ENCODE measurements around the gene CARHSP1.
A peak's percentile ranks its signal among the peaks of the same experiment; 100 is the strongest.

CARHSP1 gene

DNA sequence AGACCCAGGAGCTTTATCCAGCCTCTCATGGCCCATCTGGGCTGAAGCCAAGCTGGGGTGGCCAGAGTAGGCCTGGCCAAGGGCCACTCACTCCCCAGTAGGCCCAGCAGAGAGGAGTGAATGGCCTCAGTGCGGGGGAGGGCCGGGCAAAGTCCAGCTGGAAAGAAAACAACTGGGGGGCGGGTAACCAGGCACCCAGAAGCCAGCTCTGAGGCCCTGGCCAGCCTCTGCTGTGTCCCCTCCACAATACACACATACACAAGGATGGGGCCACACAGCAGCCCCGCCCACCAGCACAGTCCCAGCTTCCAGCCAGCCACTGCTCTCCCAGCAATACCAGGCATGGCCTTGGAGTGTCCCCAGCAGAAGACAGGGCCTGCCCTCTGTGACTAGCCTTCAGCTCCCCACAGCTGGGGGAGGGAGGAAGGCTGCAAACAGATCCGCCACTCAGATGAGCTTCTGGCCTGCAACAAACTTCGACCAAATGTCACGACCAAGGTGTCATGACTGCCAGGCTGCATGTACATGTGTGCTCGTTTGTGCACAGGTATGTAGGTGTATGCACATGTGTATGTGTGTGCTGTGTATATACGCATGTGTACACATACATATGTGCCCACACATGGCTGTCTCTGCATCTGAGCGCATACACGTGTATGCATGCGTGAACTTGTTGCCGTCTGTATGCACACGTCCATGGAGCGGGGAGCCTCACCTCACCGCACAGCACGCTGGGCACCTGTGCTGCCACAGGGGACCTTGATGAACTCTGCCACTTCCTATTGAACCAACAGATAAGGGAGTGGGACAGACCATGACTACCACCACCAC lies 5.0 kb downstream of the CARHSP1 start:
- no peak for TF ChIP-seq CTBP1 (IDR thresholded peaks at IDR 0.05; ENCODE audit: borderline replicate concordance)
- TF ChIP-seq ARNT (IDR thresholded peaks at IDR 0.05): no peak
- TF ChIP-seq FOXA1 (IDR thresholded peaks at IDR 0.05): no peak
- no peak for TF ChIP-seq LEF1 (IDR thresholded peaks at IDR 0.05; ENCODE audit: borderline replicate concordance)
- TF ChIP-seq ELF4 (IDR thresholded peaks at IDR 0.05): no peak
- TF ChIP-seq FOXK2 (IDR thresholded peaks at IDR 0.05): no peak
- TF ChIP-seq SUZ12 (IDR thresholded peaks at IDR 0.05): no peak
- TF ChIP-seq BHLHE40 (IDR thresholded peaks at IDR 0.05; ENCODE audit: borderline replicate concordance): no peak
- no peak for TF ChIP-seq TARDBP (IDR thresholded peaks at IDR 0.05)
- no peak for DNase-seq (ENCODE audit: extremely low spot score)
- ChIA-PET POLR2A (no interaction called here), CTCF (interaction anchor here (0.6 to 0.9 kb wide), 2 partner anchors 10 to 11 kb away, joined by 3 read pairs; no protein-coding TSS in a partner anchor)

DNA sequence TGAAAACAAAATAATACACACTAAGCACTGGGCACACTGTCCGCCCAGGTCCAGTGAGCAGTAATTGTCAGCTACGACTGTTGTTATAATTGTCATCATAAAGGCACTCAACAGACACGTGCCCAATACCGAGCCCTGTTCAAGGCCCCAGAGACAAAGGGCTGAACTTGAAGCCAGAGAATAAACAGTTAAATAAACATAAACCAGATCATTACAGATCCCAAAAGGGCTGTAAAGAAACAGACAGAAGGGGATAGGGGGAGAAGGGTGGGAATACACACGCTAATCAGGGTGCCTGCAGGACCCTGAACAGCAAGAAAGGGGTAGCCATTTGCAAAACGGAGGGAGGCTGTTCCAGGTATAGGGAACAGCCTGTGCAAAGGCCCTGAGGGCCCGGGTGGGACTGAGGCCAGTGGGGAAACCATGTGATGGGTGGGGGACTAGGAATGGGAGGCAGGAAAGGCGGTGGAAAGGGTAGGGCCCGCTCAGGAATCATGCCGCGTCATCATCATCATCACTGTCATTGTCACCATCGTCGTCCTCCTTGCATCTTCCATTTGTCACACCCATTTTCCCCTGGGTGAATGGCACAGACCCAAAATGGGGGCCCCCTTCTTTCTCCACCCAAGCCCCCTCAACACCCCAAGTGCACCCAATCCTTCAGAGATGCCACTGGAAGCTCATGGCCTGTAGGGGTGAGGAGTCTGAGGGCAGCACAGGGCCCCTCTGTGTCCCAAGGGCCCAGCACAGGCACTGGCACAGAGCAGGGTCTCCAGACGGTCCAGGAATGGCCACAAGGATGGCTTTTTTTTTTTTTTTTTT lies 6.3 kb downstream of the CARHSP1 start:
- no peak for DNase-seq (ENCODE audit: extremely low spot score)
- TF ChIP-seq BHLHE40 (IDR thresholded peaks at IDR 0.05; ENCODE audit: borderline replicate concordance) (no peak), NFRKB (IDR thresholded peaks at IDR 0.05) (no peak), HDGF (IDR thresholded peaks at IDR 0.05; ENCODE audit: borderline replicate concordance) (no peak), FOXK2 (IDR thresholded peaks at IDR 0.05) (no peak), FOXM1 (IDR thresholded peaks at IDR 0.05; ENCODE audit: borderline replicate concordance) (no peak), LEF1 (IDR thresholded peaks at IDR 0.05; ENCODE audit: borderline replicate concordance) (no peak), TARDBP (IDR thresholded peaks at IDR 0.05) (no peak), CTBP1 (IDR thresholded peaks at IDR 0.05; ENCODE audit: borderline replicate concordance) (no peak), SP1 (IDR thresholded peaks at IDR 0.05) (no peak), SUZ12 (IDR thresholded peaks at IDR 0.05) (no peak), ARNT (IDR thresholded peaks at IDR 0.05) (no peak), ZNF384 (IDR thresholded peaks at IDR 0.05) (no peak), L3MBTL2 (conservative IDR thresholded peaks at IDR 0.05) (no peak)
- TF ChIP-seq, protein P1, sequence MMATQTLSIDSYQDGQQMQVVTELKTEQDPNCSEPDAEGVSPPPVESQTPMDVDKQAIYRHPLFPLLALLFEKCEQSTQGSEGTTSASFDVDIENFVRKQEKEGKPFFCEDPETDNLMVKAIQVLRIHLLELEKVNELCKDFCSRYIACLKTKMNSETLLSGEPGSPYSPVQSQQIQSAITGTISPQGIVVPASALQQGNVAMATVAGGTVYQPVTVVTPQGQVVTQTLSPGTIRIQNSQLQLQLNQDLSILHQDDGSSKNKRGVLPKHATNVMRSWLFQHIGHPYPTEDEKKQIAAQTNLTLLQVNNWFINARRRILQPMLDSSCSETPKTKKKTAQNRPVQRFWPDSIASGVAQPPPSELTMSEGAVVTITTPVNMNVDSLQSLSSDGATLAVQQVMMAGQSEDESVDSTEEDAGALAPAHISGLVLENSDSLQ (IDR thresholded peaks at IDR 0.05): no peak
- ChIA-PET POLR2A (no interaction called here), CTCF (no interaction called here)

DNA sequence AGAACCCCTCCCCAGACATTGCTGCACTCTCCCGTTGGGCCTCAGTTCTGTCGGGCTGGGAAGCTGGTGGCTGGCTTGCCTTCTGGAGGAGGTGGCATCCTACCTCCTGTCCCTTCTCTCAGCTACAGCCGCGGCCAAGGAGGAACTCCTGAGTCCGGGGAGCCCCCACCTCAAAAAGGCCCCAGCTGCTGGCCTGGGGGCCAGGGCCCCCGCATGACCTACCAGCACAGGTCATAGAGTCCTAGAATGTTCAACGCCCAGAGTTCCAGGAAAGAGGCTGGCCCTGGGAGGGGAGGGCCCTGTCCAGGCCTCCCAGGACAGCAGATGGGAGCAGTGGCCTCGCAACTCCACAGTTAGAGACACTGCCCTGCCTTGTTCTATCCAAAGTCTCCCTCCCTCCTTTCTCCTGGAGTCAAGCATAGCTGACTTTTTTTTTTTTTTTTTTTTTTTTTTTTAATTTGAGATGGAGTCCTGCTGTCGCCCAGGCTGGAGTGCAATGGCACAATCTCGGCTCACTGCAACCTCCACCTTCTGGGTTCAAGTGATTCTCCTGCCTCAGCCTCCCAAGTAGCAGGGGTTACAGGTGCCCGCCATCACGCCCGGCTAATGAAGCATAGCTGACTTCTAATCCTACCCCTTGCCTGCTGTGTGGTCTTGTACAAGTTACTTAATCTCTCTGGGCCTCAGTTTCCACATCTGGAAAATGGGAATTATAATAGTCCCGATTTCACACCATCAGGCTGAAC lies 7.1 kb downstream of the CARHSP1 start:
- POLR2A ChIA-PET: no interaction called here
- peak; percentile 66 for TF ChIP-seq ZNF384 (IDR thresholded peaks at IDR 0.05)
- no peak for TF ChIP-seq FOXA1 (IDR thresholded peaks at IDR 0.05)
- no peak for DNase-seq (ENCODE audit: extremely low spot score)
- CTCF ChIA-PET: no interaction called here

DNA sequence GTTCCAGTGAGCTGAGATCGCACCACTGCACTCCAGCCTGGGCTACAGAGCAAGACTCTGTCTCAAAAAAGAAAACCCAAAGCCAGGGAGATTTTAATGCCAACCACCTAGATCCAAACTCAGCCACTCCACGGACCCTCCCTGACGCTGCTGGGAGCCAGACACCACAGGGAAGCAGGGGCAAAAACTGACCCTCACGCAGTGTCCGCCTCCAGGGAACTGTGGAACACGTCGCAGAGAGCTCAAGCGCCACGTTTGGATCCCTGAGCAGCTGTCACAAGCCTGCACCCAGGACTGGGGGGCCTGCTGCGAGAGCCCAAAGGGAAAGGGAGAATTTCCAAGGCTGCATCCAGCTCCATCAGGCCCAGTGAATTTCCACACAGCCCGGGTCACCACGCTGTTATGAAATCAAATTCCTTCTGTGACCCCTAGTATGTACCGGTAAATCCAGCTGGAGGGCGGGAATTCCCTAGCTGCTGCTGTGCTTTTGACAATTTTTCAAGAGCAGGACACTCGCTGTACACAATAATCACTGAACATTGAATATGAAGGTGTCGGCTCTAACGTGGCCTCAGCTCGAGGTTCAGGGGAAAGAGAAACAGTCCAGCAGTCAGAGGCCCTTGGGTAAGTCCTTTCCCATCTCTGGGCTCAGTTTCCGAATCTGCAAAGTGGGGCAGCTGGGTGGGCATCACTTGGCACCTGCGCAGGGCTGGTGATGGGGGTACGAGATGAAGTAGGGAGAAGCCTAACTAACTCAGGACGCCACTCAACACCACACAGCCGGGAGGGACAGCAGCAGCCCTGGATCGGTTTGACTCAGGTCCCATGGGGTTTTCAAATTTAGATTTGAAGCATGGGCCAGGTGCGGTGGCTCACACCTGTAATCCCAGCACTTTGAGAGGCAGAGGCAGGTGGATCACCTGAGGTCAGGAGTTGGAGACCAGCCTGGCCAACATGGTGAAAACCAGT lies 8.6 kb downstream of the CARHSP1 start:
- TF ChIP-seq SP1 (IDR thresholded peaks at IDR 0.05): no peak
- CTCF ChIA-PET: no interaction called here
- POLR2A ChIA-PET: no interaction called here
- DNase-seq (ENCODE audit: extremely low spot score): no peak

DNA sequence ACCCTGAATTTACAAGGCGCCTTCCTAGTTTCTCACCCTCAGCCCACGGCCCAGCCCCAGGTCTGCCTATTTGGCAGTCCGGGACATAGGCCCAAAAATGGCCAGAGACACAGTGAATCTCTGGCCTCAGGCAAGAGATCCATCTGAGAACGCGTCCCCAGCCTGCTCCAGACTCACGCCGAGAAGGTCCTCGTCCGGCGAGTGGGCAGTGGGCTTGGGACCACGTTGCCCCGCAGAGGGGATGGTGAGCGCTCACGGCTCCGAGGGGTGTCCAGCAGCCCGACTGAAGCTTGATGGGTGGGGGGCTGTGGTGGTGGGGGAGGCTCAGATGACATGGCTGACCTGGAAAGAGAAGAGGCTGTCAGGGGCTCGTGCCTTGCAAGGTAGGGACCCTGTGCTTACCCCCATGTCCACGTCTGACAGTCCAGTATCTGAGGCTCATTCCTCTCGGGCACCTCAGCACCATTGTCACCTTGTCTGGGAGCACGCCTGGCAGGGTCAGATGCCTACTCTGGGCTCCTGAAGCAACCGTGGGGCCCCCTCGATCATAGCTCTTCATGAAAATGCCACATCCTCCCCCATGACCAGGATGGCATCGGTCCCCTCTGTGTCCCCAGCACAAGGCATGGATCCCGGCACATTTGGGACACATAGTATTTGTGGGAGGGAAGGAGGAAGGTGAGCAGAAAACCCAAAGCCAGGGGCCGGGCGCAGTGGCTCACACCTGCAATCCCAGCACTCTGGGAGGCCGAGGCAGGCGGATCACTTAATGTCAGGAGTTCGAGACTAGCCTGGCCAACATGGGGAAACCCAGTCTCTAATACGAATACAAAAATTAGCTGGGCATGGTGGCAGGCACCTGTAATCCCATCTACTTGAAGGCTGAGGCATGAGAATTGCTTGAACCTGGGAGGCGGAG lies 9.6 kb downstream of the CARHSP1 start:
- POLR2A ChIA-PET: no interaction called here
- TF ChIP-seq FOXA1 (IDR thresholded peaks at IDR 0.05) (no peak), BHLHE40 (IDR thresholded peaks at IDR 0.05; ENCODE audit: borderline replicate concordance) (no peak), ELF4 (IDR thresholded peaks at IDR 0.05) (no peak), FOXK2 (IDR thresholded peaks at IDR 0.05) (no peak)
- CTCF ChIA-PET: no interaction called here
- no peak for DNase-seq (ENCODE audit: extremely low spot score)

DNA sequence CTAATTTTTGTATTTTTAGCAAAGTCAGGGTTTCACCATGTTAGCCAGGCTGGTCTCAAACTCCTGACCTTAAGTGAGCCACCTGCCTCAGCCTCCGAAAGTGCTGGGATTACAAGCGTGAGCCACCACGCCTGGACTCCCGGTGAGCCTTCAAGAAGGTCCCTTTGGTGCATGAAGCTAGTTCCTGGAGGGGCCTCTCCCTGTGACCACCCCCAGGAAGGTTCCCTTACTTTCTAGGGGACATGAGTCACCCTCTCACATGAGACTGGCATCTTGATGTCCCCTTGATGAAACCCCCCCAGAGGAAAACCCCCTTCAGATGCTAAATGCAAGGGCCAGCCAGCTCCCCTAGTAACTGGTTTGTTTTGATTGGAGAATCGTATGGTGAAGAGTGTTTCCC lies 12.8 kb downstream of the CARHSP1 start:
- TF ChIP-seq ELF4 (IDR thresholded peaks at IDR 0.05) (no peak), SP1 (IDR thresholded peaks at IDR 0.05) (no peak), HDGF (IDR thresholded peaks at IDR 0.05; ENCODE audit: borderline replicate concordance) (no peak), CTBP1 (IDR thresholded peaks at IDR 0.05; ENCODE audit: borderline replicate concordance) (no peak), TARDBP (IDR thresholded peaks at IDR 0.05) (no peak)
- DNase-seq (ENCODE audit: extremely low spot score): no peak
- POLR2A ChIA-PET: interaction anchor here (1.4 kb wide), 1 partner anchor 13 kb away, joined by 4 read pairs; the partner anchor contains the start of gene CARHSP1
- CTCF ChIA-PET: no interaction called here

Data from HEK293T (cell line).